Central memory CD4-positive, alpha-beta T cell (primary cell): ENCODE data around the gene IL1RAPL2.

Experiments used
- DNase-seq: peaks from one replicate; pipeline ENCODE4 v3.0.0; 2022

IL1RAPL2 gene

DNA sequence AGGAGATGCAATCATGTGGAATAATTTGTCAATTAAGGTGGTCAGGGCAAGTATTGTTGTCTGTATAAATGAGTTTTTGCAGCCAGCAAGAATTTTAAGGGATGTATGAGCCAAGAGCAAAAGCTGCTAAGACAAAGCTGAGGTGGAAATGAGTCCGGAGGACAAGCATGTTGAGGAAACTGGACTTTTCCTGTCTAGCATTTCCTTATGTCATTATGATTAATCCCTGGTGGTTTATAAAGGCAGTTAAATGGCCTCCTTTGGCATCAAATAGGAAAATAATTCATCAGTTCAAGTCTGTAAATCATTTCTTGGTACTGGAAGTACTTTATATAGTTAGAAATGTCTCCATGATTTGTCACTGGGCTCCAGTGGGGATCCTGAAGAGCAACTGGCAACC lies 716.1 kb downstream of the IL1RAPL2 start:
- no peak for DNase-seq

- no peak for DNase-seq
Observed at GRCh38 chrX:105297041-105297440, 731.0 kb downstream of the IL1RAPL2 start.

GRCh38 chrX:105299286-105299685 lies 733.3 kb downstream of the IL1RAPL2 start:
- DNase-seq = no peak

GRCh38 chrX:105302246-105302645 lies 736.2 kb downstream of the IL1RAPL2 start:
- DNase-seq = no peak

DNA sequence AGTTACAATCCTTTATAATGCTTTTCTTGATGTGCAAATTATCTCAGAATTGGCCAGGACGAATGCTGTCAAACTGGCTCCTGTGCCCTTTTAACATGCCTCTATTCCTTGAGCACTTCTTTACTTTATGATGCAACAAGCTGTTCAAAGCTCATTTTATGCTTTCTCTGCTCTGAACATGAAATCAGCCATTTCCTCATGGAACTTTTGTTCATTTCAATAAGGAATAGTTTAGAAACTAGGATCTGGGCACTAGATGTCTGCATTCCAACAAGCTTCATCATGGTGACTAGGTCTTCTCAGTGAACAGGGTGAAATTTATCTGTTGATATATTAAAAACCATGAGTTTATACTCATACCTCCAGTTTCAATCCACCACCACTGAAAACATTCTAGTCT lies 741.8 kb downstream of the IL1RAPL2 start:
- no peak for DNase-seq

DNA sequence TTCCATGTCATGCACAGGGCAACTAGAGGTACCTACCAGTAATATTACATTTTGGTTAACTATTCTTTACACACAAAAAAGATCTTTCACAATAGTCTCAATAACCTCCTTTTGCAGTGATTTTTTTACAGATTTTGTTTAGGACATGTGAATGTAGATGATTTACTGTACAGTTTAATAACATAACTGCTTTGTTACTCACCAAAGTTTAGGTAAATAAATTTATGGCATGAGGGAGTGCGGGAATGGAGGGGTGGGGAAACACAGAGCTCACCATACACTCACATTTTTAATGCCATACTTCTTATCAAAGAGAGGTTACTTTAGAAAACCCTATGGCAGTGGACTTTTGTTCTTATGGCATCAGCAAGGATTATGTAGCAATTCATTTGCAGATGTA lies 747.6 kb downstream of the IL1RAPL2 start:
- no peak for DNase-seq

GRCh38 chrX:105314458-105314857 lies 748.5 kb downstream of the IL1RAPL2 start:
- DNase-seq = no peak

- DNase-seq = no peak
Observed at GRCh38 chrX:105315248-105315647, 749.2 kb downstream of the IL1RAPL2 start.

- DNase-seq = no peak
Observed at GRCh38 chrX:105317117-105317516, 751.1 kb downstream of the IL1RAPL2 start.

DNA sequence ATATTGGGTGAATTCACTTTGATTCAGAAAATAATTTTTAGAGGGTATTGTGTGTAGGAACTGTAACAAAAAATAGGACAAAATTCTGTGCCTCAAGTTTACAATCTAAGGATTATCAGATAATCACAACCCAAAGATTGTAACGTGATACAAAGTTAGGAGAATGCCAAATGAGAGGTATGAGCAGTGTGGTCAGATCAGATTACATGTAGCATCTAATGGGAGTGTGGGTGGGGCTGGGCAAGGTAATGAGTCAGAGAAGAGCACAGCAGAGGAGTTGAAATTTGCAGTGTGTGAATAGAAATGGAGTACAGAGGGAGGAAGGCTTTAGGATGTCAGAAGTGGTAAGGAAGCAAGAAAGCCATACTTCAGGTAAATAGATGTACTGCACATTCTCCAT lies 757.9 kb downstream of the IL1RAPL2 start:
- no peak for DNase-seq

GRCh38 chrX:105328773-105329172 lies 762.8 kb downstream of the IL1RAPL2 start:
- DNase-seq = no peak

DNA sequence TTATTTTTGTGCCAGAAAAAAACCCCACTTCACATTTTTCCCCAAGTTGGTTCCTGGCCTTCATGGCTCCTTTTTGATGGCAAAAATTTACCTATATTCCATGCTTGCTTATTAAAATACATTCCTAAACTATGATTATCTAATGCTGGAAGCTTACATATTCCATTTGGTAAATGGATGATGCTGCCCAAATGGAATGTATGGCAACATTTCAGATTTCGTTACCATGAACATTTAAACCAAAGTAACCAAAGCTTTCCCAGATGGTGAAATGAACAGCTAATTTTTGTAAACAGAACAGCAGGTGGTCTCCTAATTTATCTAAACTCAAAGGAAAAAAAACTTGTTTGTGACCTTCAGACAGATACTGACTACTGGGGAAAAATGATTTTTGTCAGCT lies 765.2 kb downstream of the IL1RAPL2 start:
- DNase-seq = no peak

DNA sequence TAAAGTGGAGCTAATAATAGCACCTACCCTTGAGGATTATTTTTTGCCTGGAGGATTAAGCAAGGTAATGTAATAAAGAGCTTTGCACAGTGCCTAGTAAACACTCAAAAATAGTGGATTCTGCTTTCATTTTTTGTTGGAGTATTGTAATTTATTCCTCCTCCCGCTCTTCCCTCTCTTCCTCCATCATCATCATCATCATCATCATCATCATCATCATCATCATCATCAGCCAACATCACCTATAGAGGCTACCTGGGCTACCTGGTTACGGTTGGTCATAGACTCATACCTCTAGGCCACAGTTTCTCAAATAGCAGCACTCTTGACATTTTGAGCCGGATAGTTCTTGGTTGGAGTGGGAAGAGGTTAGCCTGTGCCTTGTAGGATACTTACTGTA lies 781.4 kb downstream of the IL1RAPL2 start:
- DNase-seq = no peak

DNA sequence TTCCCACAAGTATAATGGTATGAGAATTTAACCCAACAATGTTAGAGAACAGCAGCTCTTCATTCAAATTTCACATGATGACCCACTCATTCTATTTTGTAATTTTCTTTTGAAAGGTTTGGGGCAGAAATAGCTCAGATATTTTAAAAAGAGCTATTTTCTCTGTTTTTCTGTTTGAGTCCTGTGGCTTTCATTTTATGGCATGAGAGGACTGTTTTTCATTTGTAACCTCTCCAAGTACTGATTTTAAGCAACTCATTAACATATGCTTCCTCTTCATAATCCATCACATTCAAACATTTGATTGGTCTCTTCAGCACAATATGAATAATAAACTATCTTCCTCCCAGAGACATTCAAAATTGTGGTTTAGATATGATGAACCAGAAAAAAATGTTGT lies 783.5 kb downstream of the IL1RAPL2 start:
- DNase-seq = no peak

DNA sequence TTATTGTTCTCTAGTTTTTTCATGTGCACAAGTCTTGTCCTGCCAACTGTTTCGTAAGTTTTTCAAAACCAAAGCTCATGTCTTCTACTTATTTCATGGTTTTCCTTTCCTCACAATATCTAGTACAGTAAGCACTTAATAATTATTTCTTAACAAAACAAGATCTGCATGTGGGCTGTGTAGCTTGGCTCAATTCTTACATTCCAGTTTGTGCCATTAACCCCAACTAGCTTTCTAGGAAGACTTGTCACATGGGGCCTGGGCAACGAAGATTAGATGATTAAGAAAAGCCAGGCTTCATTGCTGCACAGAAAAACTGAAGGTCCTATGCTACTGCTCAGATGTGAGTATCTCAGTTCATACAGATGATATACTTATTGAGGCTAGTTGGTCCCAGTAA lies 809.8 kb downstream of the IL1RAPL2 start:
- DNase-seq = no peak

DNA sequence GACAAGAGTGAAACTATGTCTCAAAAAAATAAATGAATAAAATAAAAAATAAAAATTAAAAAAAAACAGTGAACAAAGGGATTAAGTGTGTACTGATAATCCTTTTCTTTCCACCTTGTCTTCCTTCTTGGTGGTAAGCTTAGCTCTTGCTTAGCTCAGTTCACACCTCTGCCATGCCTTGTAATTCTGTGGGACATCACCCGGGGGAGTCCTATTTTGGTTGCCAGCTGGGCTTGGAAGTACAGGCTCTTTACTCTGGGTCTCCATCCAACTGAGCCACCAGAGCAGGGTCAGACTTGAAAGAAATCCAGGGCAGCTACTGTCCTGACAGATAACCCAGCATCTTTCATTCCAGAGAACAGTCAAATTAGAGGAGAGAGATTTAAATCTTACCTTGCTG lies 858.7 kb downstream of the IL1RAPL2 start:
- no peak for DNase-seq

- no peak for DNase-seq
Observed at GRCh38 chrX:105451401-105451800, 885.4 kb downstream of the IL1RAPL2 start.

- DNase-seq = no peak
Observed at GRCh38 chrX:105458846-105459245, 892.8 kb downstream of the IL1RAPL2 start.

- DNase-seq = no peak
Observed at GRCh38 chrX:105460376-105460775, 894.4 kb downstream of the IL1RAPL2 start.

DNA sequence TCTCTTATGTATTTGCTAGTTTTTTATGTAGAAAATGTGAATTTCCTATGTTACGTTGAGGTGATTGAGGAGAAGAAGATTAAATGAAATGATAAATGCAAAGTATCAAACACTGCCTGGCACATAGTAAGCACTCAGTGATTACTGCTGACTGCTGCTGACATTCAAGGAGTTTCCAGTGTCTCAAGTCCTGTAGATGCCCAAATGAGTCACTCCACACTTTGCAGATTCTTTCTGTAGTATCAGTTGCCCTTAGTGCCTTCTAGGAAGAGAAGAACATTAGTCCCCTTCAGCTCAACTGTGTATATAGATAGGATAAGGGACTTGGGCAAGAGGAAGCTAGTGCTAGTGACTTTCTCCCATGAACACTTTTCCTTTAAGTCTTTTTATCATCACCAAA lies 895.0 kb downstream of the IL1RAPL2 start:
- DNase-seq = no peak

DNA sequence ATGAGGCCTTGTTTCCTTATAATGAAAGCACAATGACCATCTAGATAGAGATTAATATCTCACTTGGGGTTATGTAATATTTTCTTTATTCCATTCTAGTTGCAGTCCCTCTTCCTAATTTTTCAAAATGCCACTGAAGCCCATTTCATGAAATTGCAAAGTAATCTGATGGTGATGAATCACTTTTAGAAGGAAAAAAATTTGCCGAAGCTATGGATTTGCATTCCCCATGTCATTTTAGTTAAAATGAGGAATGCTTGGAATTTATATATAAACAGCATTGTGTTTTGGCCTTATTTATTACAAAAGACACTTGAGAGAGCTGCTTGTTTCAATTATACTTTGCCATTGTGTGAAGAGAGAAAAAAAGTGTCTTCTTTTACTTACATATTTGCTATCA lies 896.2 kb downstream of the IL1RAPL2 start:
- DNase-seq = no peak

DNA sequence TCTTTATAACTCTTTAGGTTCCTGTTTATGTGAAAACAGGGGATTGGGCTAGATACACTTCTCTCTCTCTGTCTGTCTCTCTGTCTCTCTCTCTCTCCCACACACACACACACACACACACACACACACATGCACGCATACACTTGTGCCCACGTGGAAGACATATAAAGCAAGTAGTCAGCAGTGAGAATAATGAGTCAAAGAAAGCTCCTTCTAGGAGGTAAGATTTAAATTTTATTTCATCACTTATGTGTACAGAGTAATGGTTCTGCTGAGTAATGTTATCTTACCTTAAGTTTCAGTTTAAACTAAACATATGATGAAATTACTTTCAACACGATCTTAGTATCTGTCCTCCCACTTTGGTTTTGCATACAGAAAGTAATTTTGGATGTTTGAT lies 897.5 kb downstream of the IL1RAPL2 start:
- no peak for DNase-seq

- DNase-seq = no peak
Observed at GRCh38 chrX:105464618-105465017, 898.6 kb downstream of the IL1RAPL2 start.

GRCh38 chrX:105468741-105469140 lies 902.7 kb downstream of the IL1RAPL2 start:
- no peak for DNase-seq

DNA sequence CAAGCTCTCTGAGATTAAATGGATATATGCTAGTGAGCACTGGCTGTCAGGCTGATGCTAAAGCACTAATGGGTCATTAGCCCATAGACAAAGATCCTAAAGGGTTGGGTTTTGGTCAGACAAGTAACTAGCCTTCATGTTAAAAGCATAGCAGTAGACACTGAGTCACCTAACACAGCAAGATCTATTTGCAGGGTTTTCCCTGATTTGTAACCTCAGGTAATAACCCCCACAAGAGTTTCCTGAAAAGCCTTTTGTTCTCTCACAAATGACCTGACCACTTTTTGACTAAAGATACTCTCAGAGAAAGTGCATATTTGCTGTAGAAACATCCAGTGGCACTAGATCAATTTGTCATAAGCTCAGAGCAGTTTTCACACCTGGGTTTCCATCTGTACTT lies 905.6 kb downstream of the IL1RAPL2 start:
- DNase-seq = no peak

DNA sequence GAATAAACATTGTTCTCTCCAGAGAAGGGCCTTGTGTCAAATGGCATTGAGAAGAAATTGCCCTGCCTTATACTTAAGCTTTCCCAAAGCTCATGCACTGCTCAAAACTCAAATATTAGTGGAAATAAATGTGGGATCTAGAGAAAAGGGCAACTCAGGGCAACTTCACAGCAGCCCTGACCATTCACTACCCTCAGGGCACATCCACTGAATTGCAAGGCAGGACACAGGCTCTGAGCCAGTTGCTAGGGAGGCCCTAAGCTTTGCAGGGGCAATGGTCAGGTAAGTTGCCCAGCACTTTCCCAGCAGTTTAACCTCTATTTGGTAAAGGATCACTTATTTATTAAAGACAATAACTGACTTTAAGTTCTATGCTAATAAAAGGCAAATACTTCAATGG lies 909.8 kb downstream of the IL1RAPL2 start:
- no peak for DNase-seq
